K562 (cell line): ENCODE measurements around the gene SRPK2. TPM values are rescaled to one million over a fixed set of nuclear protein-coding genes. Genes with fewer than 3 reads are reported as not detected.

Experiments used
- ADNP ChIP-seq: fragments of 200-800 bp; sonication (Bioruptor generic); IDR thresholded peaks from 2 replicates; pipeline ENCODE4 v1.6.1; 2016; ENCODE audit warnings: missing genetic modification characterization, missing compliant biosample characterization
- ARID2 ChIP-seq: fragments of 450-650 bp; IDR thresholded peaks from 2 replicates; pipeline ENCODE4 v1.6.1; 2017; ENCODE audit warnings: antibody characterized with exemption, mild to moderate bottlenecking
- BRD9 ChIP-seq: fragments of 450-650 bp; IDR thresholded peaks from 2 replicates; pipeline ENCODE4 v1.6.1; 2018; ENCODE audit warnings: low read depth; ENCODE audit not compliant: partially characterized antibody
- C11orf30 ChIP-seq: fragments of 450-650 bp; IDR thresholded peaks from 2 replicates; pipeline ENCODE4 v1.6.1; 2016; ENCODE audit warnings: low read depth, mild to moderate bottlenecking
- CGGBP1 ChIP-seq: fragments of 250-450 bp; sonication (Bioruptor Pico); IDR thresholded peaks from 2 replicates; pipeline ENCODE4 v1.9.0; 2021; ENCODE audit warnings: mild to moderate bottlenecking
- COPS2 ChIP-seq: fragments of 450-650 bp; conservative IDR thresholded peaks from 2 replicates; pipeline ENCODE4 v1.6.1; 2016; ENCODE audit warnings: mild to moderate bottlenecking, moderate library complexity
- FOXJ3 ChIP-seq: sonication (generic); formaldehyde crosslinking; IDR thresholded peaks from 2 replicates; pipeline ENCODE4 v1.4.0; 2020; ENCODE audit warnings: mild to moderate bottlenecking, missing genetic modification reagents
- MEF2A ChIP-seq: IDR thresholded peaks from 2 replicates; pipeline ENCODE4 v1.6.1; 2011; ENCODE audit warnings: low read depth, mild to moderate bottlenecking, low read length, moderate library complexity; ENCODE audit not compliant: control insufficient read depth
- MXI1 ChIP-seq: IDR thresholded peaks from 2 replicates; pipeline ENCODE4 v1.6.1; 2011; ENCODE audit warnings: low read depth, mild to moderate bottlenecking, improper control_type of control experiment, low read length
- PREB ChIP-seq: sonication (generic); formaldehyde crosslinking; IDR thresholded peaks from 2 replicates; pipeline ENCODE4 v1.8.1; 2023; ENCODE audit warnings: mild to moderate bottlenecking, missing genetic modification reagents
- RFX7 ChIP-seq: fragments of 250-450 bp; sonication (Bioruptor Pico); IDR thresholded peaks from 2 replicates; pipeline ENCODE4 v1.5.1; 2021; ENCODE audit warnings: mild to moderate bottlenecking
- SNRNP70 ChIP-seq: fragments of 200-400 bp; formaldehyde crosslinking; optimal IDR thresholded peaks from 2 replicates; pipeline ENCODE3; 2017; ENCODE audit warnings: low read depth, low read length
- TGIF2 ChIP-seq: sonication (generic); formaldehyde crosslinking; IDR thresholded peaks from 2 replicates; pipeline ENCODE4 v1.8.1; 2022; ENCODE audit warnings: mild to moderate bottlenecking, missing genetic modification reagents, moderate library complexity
- ZBED1 ChIP-seq: IDR thresholded peaks from 2 replicates; pipeline ENCODE4 v1.6.1; 2014
- ZBTB49 ChIP-seq: sonication (generic); formaldehyde crosslinking; IDR thresholded peaks from 2 replicates; pipeline ENCODE4 v1.8.0; 2022; ENCODE audit warnings: missing genetic modification reagents, mild to moderate bottlenecking, borderline replicate concordance
- ZNF165 ChIP-seq: fragments of 250-450 bp; sonication (Bioruptor Pico); IDR thresholded peaks from 2 replicates; pipeline ENCODE4 v1.4.0; 2020; ENCODE audit warnings: borderline replicate concordance
- ZNF232 ChIP-seq: sonication (generic); formaldehyde crosslinking; IDR thresholded peaks from 2 replicates; pipeline ENCODE4 v1.8.0; 2022; ENCODE audit warnings: mild to moderate bottlenecking, missing genetic modification reagents
- ZNF507 ChIP-seq: conservative IDR thresholded peaks from 2 replicates; pipeline ENCODE4 v1.6.1; 2017; ENCODE audit warnings: missing genetic modification characterization, missing compliant biosample characterization
- ZNF57 ChIP-seq: fragments of 450-650 bp; formaldehyde crosslinking; IDR thresholded peaks from 2 replicates; pipeline ENCODE4 v1.4.0; 2020; ENCODE audit warnings: mild to moderate bottlenecking, moderate library complexity
- polyA plus RNA-seq, 8 experiments: library from polyadenylated mRNA; depleted of rRNA in 4 of 8; stranded (reverse) in 5 of 8; unstranded in 3 of 8; fragments of >200 nt; fragmentation: Nextera tagmentation in 2 of 8; fragmentation: Illumina TruSeq in 1 of 8; extraction: Ambion mirVana in 2 of 8; extraction: Trizol in 1 of 8; gene quantifications; 2 replicates each; pipeline versions ENCODE4 v1.2.1 to v1.2.3, GENCODE V29; 2011 to 2014; ENCODE audit warnings: inconsistent platforms in 1 of 8, missing spikeins in 1 of 8
- total RNA-seq, 7 experiments: library from RNA; depleted of rRNA in 6 of 7; stranded (reverse); fragments of >200 nt in 6 of 7; fragmentation: Illumina TruSeq in 2 of 7; extraction: Trizol in 2 of 7; gene quantifications; 2 replicates each; pipeline versions ENCODE4 v1.2.1 to v1.2.3, GENCODE V29; 2011 to 2021; ENCODE audit warnings: low replicate concordance in 1 of 7
- TF ChIP-seq, protein P1 (sequence below): sonication (generic); formaldehyde crosslinking; IDR thresholded peaks from 2 replicates; pipeline ENCODE4 v1.9.0; 2022; ENCODE audit warnings: mild to moderate bottlenecking, missing genetic modification reagents
- TF ChIP-seq, protein P2 (sequence below): fragments of 450-650 bp; IDR thresholded peaks from 2 replicates; pipeline ENCODE4 v1.6.1; 2017; ENCODE audit warnings: mild to moderate bottlenecking, moderate library complexity
- TF ChIP-seq, protein P3 (sequence below): fragments of 450-650 bp; formaldehyde crosslinking; IDR thresholded peaks from 2 replicates; pipeline ENCODE4 v1.4.0; 2022; ENCODE audit warnings: missing genetic modification characterization

The SRPK2 gene
- total and polyA plus RNA-seq, 9 of the 15 experiments (the other 6 are each of a cell fraction or from before 2014, with no cell fraction given) = 21.5 to 44.7 (median 33.3) TPM

- TF ChIP-seq COPS2 (no peak), C11orf30 (peak; percentile 56; the same call in 1 of the 2 replicates), MEF2A (no peak), BRD9 (no peak), ADNP (tag) (peak; percentile 32; the same call in 1 of the 2 replicates), TGIF2 (CRISPR knock-in tag) (no peak), ZBTB49 (CRISPR knock-in tag) (no peak), ZNF57 (CRISPR knock-in tag) (no peak), CGGBP1 (CRISPR knock-in tag) (no peak), SNRNP70 (no peak), ARID2 (no peak), RFX7 (CRISPR knock-in tag) (no peak), ZNF232 (CRISPR knock-in tag) (no peak), MXI1 (no peak), PREB (no peak), ZNF507 (no peak), FOXJ3 (CRISPR knock-in tag) (no peak), ZNF165 (CRISPR knock-in tag) (no peak), ZBED1 (no peak)
- TF ChIP-seq, protein P1, sequence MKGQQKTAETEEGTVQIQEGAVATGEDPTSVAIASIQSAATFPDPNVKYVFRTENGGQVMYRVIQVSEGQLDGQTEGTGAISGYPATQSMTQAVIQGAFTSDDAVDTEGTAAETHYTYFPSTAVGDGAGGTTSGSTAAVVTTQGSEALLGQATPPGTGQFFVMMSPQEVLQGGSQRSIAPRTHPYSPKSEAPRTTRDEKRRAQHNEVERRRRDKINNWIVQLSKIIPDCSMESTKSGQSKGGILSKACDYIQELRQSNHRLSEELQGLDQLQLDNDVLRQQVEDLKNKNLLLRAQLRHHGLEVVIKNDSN = no peak
- TF ChIP-seq, protein P2, sequence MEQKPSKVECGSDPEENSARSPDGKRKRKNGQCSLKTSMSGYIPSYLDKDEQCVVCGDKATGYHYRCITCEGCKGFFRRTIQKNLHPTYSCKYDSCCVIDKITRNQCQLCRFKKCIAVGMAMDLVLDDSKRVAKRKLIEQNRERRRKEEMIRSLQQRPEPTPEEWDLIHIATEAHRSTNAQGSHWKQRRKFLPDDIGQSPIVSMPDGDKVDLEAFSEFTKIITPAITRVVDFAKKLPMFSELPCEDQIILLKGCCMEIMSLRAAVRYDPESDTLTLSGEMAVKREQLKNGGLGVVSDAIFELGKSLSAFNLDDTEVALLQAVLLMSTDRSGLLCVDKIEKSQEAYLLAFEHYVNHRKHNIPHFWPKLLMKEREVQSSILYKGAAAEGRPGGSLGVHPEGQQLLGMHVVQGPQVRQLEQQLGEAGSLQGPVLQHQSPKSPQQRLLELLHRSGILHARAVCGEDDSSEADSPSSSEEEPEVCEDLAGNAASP = no peak
- TF ChIP-seq, protein P3, sequence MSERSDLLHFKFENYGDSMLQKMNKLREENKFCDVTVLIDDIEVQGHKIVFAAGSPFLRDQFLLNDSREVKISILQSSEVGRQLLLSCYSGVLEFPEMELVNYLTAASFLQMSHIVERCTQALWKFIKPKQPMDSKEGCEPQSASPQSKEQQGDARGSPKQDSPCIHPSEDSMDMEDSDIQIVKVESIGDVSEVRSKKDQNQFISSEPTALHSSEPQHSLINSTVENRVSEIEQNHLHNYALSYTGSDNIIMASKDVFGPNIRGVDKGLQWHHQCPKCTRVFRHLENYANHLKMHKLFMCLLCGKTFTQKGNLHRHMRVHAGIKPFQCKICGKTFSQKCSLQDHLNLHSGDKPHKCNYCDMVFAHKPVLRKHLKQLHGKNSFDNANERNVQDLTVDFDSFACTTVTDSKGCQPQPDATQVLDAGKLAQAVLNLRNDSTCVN (CRISPR knock-in tag) = no peak
These were observed 11.7 kb downstream of the SRPK2 start (continued) for GRCh38 chr7:105376908-105377533.
